Activated CD8-positive, alpha-beta memory T cell treated with anti-CD3 and anti-CD28 coated beads, Interleukin-2, amount 50 U/mL, for 24 hours (primary cell): Measurements from ENCODE around the gene VPS13D.
"Not testable (repeated sequence)": the region's sequence is repeated elsewhere in the genome, so short reads cannot be mapped to it uniquely, and the experiment has no call there.

ENCODE experiments used
- DNase-seq: peaks from one replicate; pipeline ENCODE4 v3.0.0-alpha.2; 2020; ENCODE audit errors: extremely low read depth

VPS13D gene

DNA sequence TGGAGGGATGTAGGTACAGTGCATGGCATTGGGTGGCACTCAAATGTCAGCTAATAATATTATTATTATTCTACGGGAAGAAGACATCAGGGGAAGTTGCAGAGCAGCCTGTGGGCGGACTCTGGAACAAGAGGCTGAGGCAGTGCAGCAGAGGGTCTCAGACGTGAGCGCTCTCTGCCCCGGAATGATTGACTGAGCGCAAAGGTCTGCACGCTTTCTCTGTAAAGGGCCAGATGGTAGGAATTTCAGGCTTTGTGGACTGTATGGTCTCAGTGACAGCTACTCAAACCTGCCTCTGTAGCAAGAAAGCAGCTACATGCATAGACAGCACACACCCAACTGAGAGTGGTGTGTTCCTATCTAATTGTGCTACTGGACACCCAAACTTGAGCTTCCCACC lies 29.6 kb upstream of the VPS13D start:
- DNase-seq = no peak

DNA sequence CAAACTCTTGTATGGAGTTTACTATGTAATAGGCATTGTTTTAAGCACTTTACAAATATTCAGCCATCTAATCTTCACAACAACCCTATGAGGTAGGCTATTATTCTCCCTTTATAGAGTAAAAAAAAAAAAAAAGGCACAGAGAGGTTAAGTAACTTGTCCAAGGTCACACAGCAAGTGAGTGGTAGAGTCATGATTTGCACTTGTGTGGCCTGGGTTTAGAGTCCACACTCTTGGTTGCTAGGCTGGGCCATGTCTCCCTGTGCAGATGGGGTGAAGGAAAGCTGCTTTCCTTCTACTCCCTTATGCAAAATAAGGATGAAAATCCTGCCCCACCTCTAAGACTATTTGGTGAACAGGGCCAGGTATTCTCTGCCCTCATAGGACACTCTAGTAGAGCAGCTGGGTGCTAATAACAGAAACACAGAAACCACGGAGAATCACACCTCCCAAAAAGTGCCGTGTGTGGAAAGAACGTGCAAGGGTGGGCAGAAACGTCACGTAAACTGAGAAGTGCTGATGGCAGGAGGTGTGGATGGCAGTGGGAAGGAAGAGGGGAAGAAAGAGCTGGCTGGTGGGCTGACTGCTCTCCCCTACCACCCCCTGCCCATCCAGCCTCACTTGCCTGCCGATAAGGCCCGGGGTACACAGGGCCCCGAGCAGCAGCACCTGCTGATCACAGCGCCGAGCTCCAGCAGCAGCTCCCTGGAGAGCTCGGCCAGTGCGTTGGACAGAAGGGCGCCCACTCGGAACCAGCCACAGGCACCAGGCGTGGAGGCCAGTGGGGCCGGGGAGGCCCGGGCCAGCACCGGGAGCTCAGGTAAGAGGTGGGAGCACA lies 28.3 kb upstream of the VPS13D start:
- no peak for DNase-seq

DNA sequence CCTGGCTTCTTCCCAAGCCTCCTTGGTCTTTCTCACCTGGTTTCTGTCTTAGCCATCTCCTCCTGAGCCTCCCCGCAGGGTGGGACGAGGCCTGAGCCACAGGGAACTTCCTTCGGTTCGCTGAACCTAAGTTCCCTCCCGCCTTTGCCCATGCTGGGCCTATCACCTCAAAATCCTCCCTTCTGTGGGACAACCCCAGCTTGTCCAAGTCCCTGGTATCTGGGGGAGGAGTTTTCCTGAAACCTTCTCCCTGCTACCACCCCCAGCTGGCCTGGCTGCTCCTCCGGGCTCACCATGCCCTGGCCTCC lies 27.7 kb upstream of the VPS13D start:
- no peak for DNase-seq

DNA sequence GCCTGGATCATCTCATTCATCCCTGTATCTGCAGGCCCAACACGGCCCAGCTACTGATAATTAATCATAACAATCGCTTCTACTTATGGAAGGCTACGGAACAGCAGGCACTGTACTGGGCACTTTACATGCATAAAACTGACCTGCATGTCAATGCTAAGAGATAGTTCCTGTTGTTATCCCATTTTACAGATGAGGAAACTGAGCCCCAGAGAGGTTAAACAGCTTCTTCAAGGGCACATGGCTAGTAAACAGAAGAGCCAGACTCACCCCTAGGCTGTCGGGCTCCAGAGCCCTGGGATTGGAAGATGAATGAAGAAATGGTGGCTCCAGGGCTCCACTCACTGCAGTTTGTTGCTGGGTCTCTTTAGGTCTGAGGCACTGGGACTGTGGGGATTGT lies 27.3 kb upstream of the VPS13D start:
- no peak for DNase-seq

DNA sequence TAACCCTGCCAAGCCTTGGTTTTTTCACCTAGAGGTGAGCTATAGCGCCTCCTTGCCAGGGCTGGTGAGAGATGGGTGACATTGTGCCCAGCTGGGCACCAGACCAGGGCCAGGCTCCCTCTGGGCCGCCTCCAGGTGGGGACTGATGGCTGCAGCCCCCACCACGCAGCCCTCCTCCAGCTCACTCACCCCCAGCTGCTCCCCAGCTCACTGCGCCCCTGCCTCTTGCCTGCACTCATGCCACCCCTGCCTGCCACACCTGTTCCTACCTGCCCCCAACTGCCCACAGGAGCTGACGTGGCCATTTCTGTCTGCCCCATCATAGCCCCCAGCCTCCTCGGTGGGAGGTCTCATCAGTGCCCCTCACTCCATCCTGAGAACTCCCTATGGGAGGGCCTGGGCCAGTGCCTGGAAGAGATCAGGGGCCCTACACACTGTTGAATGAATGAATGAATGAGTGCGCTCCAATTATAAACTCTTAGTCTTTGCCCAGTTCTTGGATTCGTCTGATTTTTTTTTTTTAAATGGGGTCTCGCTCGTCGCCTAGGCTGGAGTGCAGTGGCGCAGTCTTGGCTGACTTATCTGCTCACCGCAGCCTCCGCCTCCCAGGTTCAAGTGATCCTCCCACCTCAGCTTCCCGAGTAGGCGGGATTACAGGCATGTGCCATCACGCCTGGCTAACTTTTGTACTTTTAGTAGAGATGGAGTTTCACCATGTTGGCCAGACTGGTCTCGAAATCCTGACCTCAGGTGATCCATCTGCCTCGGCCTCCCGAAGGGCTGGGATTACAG lies 26.4 kb upstream of the VPS13D start:
- no peak for DNase-seq

DNA sequence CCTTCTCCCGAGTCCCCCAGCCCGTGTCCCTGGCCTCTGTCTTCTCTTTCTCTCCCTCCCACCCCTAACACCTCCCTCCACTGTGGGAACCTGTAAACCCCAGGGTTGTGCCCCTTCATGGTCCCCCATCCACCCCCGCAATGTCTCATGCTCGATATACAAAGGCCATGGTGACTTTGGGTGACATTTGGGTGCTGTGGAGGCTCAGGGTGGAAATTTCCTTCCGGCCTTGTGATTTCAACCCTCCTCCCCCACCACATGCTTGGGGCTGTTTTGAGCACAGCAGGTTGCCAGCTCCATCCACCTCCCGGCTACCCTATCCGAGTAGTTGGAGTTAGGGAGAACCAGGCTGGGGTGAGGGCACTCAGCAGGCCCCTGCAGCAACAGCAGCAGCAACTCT lies 25.7 kb upstream of the VPS13D start:
- DNase-seq = peak; percentile 40

DNA sequence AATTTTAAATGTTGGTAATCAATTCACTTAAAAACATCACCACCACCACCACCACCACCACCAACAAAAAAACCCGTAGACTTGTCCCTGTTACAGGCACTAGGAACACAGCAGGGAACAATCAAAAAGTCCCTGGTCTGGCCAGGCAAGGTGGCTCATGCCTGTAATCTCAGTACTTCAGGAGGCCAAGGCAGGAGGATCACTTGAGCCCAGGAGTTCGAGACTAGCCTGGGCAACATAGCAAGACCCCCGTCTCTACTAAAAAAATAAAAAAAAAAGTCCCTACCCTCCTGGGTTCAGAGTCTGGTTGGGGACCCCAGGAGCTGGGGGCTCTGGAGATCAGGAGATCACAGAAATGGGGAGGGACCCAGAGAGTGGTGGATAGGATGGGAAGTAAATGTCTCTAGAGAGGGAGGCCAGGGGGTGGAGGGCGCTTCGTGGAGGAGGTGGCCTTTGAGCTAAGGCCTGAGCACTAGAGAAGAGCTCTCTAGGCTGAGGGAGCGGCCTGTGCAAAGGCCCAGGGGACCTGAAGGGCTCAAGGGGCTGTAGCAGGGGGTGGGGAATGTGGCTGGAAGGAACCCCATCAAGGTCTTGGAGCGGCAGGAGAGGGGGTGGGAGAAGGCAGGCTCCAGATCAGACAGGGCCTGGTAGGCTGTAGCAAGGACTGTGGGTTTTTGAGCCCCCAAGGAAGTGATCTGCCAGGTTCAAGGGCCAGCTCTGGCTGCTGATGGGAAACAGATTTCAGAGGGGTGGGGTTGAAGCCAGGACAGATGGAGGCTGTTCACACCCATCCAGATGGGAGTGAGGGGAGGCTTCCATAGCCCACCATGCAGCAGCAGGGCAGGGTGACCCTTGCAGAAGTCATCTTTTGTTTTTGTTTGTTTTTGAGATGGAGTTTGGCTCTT lies 24.8 kb upstream of the VPS13D start:
- DNase-seq = no peak

DNA sequence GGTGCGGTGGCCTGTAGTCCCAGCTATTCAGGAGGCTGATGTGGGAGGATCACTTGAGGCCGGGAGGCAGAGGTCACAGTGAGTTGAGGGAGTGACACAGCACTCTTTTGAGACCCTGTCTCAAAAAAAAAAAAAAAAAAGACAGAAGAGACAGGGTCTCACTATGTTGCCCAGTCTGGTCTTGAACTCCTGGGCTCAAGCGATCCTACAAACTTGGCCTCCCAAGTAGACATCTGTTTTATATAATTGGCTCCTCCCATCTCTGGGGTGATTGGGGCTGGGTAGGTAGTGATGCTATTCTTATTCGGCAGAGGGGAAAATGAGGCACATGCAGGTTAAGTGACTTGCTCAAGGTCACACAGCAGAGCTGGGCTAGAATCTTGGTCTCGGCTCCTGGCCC lies 23.6 kb upstream of the VPS13D start:
- DNase-seq = no peak

DNA sequence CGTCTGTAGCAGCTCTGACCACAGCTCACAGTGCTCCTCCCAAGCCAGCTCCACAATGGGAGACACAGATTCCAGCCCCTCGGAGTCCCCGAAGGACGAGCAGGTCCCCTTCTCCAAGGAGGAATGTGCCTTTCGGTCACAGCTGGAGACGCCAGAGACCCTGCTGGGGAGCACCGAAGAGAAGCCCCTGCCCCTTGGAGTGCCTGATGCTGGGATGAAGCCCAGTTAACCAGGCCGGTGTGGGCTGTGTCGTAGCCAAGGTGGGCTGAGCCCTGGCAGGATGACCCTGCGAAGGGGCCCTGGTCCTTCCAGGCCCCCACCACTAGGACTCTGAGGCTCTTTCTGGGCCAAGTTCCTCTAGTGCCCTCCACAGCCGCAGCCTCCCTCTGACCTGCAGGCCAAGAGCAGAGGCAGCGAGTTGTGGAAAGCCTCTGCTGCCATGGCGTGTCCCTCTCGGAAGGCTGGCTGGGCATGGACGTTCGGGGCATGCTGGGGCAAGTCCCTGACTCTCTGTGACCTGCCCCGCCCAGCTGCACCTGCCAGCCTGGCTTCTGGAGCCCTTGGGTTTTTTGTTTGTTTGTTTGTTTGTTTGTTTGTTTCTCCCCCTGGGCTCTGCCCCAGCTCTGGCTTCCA lies 22.9 kb upstream of the VPS13D start:
- DNase-seq = no peak

DNA sequence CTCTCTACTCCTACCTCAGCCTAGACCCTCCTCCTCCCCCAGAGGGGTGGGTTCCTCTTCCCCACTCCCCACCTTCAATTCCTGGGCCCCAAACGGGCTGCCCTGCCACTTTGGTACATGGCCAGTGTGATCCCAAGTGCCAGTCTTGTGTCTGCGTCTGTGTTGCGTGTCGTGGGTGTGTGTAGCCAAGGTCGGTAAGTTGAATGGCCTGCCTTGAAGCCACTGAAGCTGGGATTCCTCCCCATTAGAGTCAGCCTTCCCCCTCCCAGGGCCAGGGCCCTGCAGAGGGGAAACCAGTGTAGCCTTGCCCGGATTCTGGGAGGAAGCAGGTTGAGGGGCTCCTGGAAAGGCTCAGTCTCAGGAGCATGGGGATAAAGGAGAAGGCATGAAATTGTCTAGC lies 21.6 kb upstream of the VPS13D start:
- DNase-seq = no peak

DNA sequence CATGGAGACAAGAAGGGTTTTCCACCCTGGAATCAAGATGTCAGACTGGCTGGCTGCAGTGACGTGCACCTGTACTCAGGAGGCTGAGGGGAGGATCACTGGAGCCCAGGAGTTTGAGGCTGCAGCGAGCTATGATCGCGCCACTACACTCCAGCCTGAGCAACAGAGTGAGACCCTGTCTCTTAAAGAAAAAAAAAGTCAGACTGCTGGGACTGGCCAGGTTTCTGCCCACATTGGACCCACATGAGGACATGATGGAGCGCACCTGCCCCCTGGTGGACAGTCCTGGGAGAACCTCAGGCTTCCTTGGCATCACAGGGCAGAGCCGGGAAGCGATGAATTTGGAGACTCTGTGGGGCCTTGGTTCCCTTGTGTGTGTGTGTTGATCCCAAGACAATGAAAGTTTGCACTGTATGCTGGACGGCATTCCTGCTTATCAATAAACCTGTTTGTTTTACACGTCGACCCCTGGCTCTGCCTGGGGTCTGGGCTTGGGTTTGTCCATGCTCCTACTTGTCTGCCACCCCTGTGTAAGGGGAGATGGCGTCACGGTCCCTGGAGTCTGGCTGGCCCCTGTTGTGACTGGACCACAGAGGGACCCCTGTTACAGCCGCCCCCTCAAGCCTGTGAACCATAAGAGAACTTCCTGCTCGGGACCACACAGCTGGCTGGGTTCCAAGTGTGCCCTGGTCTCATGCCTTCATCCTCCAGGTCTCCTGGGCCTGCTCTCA lies 20.9 kb upstream of the VPS13D start:
- peak; percentile 70 for DNase-seq

DNA sequence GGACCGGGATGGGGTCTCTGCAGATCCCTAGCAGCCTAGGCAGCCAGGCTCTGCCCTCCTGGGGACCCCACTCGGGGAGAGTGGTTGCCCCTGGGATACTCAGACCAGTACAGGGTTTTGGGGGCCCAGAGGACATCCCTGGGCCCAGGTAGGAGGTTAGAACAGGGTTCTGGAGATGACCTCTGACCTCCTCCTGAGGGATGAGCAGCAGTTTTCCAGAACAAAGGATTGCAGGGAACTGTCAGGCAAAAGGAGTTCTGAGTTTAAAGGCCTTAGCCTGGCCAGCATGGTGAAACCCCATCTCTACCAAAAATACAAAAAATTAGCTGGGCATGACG lies 20.4 kb upstream of the VPS13D start:
- DNase-seq = no peak

DNA sequence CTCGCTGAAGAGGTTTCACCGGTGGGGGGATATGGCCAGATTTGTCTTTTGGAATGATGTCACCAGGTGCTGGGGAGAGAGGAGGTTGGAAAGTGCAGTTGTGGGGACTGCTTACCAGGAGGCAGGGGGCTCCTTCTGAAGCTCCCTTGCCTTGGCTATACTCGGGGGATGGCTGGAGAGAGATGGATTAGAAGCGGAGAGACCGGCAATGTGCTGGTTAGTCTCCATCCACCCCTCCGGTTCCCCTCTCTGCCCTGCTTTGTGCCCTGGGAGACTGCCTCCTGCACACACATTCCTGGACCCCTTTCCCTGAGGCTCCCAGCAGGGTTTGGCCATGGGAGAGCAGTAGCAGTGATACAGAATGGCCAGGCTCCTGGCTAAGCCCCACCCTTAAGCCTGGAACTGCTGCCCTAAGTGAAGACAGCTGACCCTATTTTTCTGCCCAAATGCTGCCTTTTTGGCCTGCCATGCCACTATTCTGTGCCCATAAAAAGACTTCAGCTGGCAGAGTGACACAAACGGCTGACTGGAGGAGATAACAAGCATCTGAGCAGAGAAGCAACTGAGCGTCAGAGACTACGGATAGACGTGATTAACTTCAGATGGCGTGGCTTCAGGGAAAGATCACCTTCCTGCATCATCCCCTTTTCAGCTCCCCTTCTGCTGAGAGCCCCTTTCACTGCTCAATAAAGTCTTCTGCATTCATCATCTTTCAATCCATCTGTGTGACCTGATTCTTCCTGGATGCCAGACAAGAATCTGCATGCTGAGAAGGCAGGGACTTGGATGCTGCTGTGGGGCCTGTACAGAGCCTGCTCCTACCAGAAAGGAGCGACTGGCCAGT lies 14.5 kb upstream of the VPS13D start:
- DNase-seq = no peak

DNA sequence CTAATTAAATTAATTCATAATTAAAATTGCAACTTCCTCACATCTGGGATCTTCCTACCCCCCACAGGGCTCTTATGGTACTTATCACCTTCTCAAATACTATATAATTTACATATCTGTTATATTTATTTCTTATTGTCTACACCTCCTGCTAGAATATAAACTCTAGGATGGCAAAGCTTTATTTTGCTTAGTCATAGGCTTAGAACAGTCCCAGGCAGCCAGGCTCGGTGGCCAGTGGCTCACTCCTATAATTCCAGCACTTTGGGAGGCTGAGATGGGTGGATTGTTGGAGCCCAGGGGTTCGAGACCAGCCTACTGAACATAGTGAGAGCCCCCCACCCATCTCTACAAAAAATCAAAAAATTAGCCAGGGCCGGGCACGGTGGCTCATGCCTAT lies 10.0 kb upstream of the VPS13D start:
- no peak for DNase-seq

DNA sequence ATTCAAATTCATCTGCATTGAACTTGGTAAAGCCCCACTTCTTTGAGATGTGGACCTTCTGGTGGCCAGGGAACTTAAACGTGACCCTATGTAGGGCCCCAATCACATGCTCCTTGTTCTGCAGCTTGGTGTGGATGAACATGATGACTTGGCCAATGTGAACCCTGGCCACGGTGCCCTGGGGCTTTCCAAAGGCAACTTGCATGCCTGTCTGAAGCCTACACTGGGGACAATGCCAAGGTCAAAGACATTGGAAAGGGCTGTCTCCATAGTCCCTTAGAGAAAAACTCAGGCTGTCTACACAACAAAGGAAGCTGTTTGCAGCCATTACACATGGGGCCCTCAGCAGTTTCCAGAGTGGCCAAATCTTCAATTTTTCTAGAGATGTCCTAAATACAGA lies 8.9 kb upstream of the VPS13D start:
- DNase-seq = no peak

DNA sequence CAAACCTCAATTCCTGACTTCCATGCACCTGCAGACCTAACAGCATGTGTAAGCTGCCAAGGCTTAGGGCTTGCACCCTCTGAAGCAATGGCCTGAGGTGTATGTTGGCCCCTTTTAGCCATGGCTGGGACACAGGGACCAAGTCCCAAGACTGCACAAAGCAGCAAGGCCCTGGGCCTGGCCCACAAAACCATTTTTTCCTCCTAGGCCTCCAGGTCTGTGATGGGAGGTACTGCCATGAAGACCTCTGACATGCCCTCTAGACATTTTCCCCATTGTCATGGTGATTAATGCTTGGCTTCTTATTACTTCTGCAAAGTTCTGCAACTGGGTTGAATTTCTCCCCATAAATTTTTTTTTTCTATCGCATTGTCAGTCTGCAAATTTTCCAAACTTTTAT lies 7.1 kb upstream of the VPS13D start:
- not testable (repeated sequence) for DNase-seq

DNA sequence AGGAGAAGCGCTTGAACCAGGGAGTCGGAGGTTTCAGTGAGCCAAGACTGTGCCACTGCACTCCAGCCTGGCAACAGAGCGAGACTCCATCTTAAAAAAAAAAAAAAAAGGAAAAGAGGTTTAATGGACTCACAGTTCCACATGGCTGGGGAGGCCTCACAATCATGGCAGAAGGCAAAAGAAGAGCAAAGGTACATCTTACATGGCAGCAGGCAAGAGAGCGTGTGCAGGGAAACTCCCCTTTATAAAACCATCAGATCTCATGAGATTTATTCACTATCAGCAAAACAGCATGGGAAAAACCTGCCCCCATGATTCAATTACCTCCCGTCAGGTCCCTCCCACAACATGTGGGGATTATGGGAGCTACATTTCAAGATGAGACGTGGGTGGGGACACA lies 5.7 kb upstream of the VPS13D start:
- not testable (repeated sequence) for DNase-seq

DNA sequence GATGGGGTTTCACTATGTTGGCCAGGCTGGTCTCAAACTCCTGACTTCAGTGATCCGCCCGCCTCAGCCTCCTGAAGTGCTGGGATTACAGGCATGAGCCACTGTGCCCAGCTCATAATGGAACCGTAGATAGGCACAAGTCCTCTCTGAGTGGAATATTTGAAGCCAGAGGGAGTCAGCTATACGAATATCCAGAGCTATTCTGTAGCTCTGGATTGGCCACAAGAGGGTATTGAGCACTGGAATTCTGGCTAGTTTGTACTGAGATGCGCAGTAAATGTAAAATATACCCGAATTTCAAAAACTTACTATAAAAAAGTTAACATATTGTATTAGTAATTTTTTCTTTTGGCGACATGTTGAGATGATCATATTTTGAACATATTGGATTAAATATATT lies 851 bp upstream of the VPS13D start:
- DNase-seq = no peak

DNA sequence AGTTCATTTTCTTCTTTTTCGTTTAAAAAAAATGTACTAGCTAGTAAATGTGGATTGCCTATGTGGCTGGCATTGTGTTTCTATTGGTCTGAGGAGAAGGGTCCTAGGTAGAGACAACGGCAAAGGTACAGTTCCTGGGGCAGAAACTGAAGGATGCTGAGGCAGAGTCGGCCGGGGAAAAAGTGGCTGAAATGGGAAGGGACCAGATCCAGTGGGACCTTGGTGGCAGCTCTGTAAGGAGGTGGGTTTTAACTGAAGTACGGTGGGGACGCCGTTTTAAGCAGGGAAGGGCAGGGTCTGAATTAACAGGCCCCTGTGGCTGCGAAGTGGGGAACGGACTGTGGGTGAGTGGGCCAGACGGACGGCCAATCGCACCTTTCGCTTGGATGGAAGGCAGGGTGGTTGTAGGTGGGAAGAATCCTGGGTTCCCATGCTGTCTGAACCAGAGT lies 420 bp upstream of the VPS13D start:
- DNase-seq = no peak

DNA sequence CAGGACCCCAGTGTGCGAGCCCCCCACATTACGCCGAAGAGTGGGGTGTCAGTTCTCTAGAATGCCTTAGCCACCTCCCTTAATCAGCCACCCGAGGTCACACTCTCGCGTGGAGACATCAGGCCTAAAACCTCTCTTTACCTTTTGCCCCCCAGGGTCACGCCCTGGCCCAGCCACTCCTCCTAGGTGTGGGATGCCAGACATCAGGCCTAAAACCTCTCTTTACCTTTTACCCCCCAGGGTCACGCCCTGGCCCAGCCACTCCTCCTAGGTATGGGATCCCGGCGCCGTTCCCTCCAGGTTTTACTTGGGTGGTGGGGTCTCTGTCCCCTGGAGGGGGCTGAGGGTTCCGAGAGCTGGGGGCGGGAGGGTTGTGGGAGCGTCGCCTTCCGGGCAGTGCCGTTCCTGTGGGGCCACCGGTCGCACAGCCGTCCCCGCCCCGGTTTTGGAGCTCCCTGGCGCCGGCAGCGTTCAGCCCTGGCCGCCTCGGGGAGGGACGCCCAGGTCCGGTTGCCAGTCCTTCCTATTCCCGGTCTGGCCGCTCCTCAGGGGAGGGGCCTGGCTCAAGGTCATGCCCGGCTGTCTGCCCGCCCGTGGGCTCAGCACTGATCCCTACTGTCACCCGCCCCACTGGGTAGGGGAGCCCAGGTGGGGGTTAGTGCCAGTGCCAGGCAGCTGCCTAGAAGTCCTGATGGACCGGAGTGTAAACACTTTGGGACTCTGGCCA lies 882 bp downstream of the VPS13D start:
- DNase-seq = no peak
